ENCODE results near the gene RABL6. TPM values are rescaled to one million over a fixed set of nuclear protein-coding genes. Genes with fewer than 3 reads are reported as not detected.

RABL6 gene
- total RNA-seq, 2 experiments from 2014 or later: 113 to 133 TPM

- H3K36me3 ChIP-seq (ENCODE audit: insufficient read depth, low read length): peaks cover 30% of the 10 kb centered on the region
- H4K20me1 ChIP-seq (ENCODE audit: insufficient read depth, low read length): no peaks in the 10 kb centered on the region
- DNase-seq (ENCODE audit: low spot score): no peak
- BruUV-seq (replicated peaks): no TSS peak
- no peaks in the 10 kb centered on the region for H3K9me2 ChIP-seq (ENCODE audit: insufficient read depth, low read length)
- no peak overlapping the region for H2AFZ ChIP-seq (ENCODE audit: low read length)
- no peaks in the 10 kb centered on the region for H3K9me3 ChIP-seq (ENCODE audit: low read length)
- H3K4me3 ChIP-seq (ENCODE audit: low read depth, low read length, poor library complexity, severe bottlenecking): no peak overlapping the region
- ChIA-PET CTCF (ENCODE audit: unreplicated experiment) (no interaction called here), POLR2A (no interaction called here)
- no peak overlapping the region for H3K4me2 ChIP-seq (ENCODE audit: low read length)
- intact Hi-C loops (cut with micrococcal nuclease; ENCODE audit: unreplicated experiment): no loop called here
- no peak overlapping the region for H3K27ac ChIP-seq (ENCODE audit: low read depth, low read length, poor library complexity, severe bottlenecking)
- peaks cover 13% of the 10 kb centered on the region for H3K79me2 ChIP-seq (ENCODE audit: insufficient read depth, low read depth, low read length)
- peaks cover 8% of the 10 kb centered on the region for H3K4me1 ChIP-seq (ENCODE audit: insufficient read depth, low read length, poor library complexity, severe bottlenecking)
- TF ChIP-seq CTCF (conservative IDR thresholded peaks at IDR 0.05; ENCODE audit: low read length) (no peak), EZH2phosphoT487 (IDR thresholded peaks at IDR 0.05; ENCODE audit: borderline replicate concordance, low read depth, low read length) (no peak)
Observed at GRCh38 chr9:136860933-136861873, 53.5 kb downstream of the RABL6 start.

- Histone ChIP-seq H3K4me1 (ENCODE audit: insufficient read depth, low read length, poor library complexity, severe bottlenecking) (peaks cover 9% of the 10 kb centered on the region), H3K4me3 (ENCODE audit: low read depth, low read length, poor library complexity, severe bottlenecking) (no peak overlapping the region), H3K4me2 (ENCODE audit: low read length) (no peak overlapping the region), H3K9me2 (ENCODE audit: insufficient read depth, low read length) (no peaks in the 10 kb centered on the region), H3K36me3 (ENCODE audit: insufficient read depth, low read length) (peaks cover 30% of the 10 kb centered on the region), H3K79me2 (ENCODE audit: insufficient read depth, low read depth, low read length) (peaks cover 17% of the 10 kb centered on the region), H3K9me3 (ENCODE audit: low read length) (no peaks in the 10 kb centered on the region; the same call in 1 of the 2 replicates), H3K27ac (ENCODE audit: low read depth, low read length, poor library complexity, severe bottlenecking) (no peak overlapping the region), H2AFZ (ENCODE audit: low read length) (no peak overlapping the region), H4K20me1 (ENCODE audit: insufficient read depth, low read length) (no peaks in the 10 kb centered on the region)
- ChIA-PET CTCF (ENCODE audit: unreplicated experiment) (no interaction called here), POLR2A (no interaction called here)
- intact Hi-C loops (cut with micrococcal nuclease; ENCODE audit: unreplicated experiment): no loop called here
- TF ChIP-seq EZH2phosphoT487 (IDR thresholded peaks at IDR 0.05; ENCODE audit: borderline replicate concordance, low read depth, low read length) (no peak), CTCF (conservative IDR thresholded peaks at IDR 0.05; ENCODE audit: low read length) (no peak)
- BruUV-seq (replicated peaks): no TSS peak
- DNase-seq (ENCODE audit: low spot score): no peak
Observed at GRCh38 chr9:136861874-136862457, 54.2 kb downstream of the RABL6 start.
